Measurements from ENCODE around the gene AMMECR1.

Gene AMMECR1

DNA sequence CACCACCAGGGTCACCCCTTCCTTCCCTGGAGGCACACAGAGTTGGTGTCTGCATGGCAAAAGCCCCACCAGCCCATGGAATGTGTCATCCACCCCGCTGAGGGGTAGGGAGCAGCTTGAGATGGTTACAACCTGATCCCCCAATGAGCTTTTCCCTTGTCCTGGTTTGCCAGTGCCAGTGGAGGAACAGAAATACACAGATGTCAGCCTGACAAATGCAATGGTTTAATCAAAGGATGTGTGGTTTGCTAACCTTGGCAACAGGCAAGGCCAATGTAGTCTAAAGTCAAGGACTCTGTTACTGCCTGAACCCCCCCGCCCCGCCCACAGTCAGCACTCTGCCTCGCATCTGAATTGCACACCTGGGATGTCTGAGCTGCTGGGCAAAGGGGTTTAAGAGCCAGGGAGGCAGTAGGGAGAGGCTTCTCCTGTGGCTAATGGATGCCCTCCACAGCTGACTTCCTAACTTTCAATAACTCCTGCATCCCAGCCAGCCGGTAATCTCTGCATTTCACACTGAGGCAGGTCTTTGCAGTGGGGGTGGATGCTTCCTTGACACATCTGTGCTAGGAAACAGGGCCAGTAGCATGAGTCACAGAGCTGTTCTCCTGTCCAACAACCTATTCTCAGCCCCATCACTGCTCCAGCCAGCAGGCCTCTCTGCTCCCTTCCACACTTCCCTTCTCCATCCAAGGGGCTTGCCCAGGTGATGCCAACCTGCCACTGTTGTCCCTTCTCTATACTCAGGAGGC, 137.5 kb downstream of the AMMECR1 start:
- TF ChIP-seq, protein P1, sequence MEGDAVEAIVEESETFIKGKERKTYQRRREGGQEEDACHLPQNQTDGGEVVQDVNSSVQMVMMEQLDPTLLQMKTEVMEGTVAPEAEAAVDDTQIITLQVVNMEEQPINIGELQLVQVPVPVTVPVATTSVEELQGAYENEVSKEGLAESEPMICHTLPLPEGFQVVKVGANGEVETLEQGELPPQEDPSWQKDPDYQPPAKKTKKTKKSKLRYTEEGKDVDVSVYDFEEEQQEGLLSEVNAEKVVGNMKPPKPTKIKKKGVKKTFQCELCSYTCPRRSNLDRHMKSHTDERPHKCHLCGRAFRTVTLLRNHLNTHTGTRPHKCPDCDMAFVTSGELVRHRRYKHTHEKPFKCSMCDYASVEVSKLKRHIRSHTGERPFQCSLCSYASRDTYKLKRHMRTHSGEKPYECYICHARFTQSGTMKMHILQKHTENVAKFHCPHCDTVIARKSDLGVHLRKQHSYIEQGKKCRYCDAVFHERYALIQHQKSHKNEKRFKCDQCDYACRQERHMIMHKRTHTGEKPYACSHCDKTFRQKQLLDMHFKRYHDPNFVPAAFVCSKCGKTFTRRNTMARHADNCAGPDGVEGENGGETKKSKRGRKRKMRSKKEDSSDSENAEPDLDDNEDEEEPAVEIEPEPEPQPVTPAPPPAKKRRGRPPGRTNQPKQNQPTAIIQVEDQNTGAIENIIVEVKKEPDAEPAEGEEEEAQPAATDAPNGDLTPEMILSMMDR (conservative IDR thresholded peaks at IDR 0.05; ENCODE audit: control insufficient read depth, insufficient read depth, low read depth, low read length), result no peak
- DNase-seq (ENCODE audit: low read depth), result peak; percentile 89
- H3K4me3 ChIP-seq (ENCODE audit: control insufficient read depth, low read depth, low read length), result no peak overlapping the region

DNA sequence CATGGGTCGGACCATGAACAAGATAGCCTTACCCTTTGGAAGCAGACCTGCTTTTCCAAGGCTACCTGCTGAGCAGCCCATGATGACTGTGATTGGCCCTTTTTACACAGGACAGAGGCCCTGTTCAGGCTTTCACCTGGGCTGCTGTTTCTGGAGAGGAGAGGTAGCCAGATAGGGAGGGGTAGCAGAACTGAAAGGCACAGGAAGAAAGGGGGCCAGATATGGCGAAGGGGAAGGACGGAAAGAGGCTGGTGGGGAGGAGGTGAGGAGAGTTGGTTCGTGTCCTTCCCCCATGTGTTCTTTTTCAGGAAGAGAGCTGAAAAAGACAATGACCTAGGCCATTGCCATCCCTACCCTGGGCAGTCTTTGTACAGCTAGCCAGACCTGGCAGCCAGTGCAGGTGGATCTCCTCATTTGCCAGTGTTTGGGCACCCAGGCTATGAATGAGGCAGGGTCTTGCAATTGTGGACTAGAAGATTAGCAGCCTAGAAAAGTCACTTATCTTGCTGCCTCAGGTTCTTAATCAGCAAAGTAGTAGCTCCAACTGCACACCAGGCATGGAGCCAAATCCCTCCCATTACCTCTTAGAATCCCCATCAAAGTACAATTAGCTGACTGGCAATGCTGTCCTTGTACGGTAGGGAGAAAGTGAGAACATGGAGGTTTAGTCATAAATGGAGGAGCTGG, 139.6 kb downstream of the AMMECR1 start:
- TF ChIP-seq, protein P1 (conservative IDR thresholded peaks at IDR 0.05; ENCODE audit: control insufficient read depth, insufficient read depth, low read depth, low read length), result no peak
- no peak overlapping the region for H3K4me3 ChIP-seq (ENCODE audit: control insufficient read depth, low read depth, low read length)
- DNase-seq (ENCODE audit: low read depth), result no peak

DNA sequence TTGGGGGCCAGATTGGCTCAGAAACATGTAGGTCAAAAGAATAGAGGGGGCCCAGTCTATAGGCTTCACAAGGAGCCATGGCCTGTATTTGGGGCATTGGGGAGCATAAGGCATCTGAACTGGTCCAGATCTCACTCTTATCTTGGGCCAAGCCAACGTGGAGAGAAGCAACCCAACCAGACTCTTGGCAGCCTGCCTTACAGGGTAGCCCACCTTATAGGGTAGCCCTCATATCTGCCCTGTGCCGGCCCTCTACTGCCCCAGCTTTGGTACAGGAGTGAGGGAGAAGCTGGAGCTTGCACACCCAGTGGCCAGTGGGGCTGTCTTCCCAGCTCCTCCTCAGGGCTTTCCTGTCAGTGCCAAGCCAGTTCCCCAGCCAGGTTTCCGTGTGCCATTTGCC, 142.2 kb downstream of the AMMECR1 start:
- TF ChIP-seq, protein P1 (conservative IDR thresholded peaks at IDR 0.05; ENCODE audit: control insufficient read depth, insufficient read depth, low read depth, low read length), result no peak
- no peak overlapping the region for H3K4me3 ChIP-seq (ENCODE audit: control insufficient read depth, low read depth, low read length)
- DNase-seq (ENCODE audit: low read depth), result no peak

DNA sequence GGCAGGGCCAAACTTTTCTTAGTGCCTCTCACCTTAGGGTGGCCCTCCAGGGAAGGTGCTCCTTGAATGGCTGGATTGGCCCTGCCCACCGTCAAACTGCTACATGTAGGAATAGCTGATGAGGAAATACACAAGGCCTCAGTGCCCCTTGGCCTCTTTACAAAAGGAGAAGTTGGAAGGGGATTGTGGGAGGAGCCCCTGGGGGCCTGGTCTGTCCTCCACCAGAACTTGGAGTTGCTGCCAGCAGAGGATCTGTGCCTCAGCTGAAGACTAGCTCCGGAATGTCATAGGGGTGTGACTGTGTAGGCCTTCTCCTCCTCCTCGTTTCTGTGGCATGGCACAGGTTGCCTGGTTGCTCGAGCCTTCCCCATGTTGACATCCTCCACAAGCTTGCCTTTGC, 142.7 kb downstream of the AMMECR1 start:
- no peak for DNase-seq (ENCODE audit: low read depth)
- TF ChIP-seq, protein P1 (conservative IDR thresholded peaks at IDR 0.05; ENCODE audit: control insufficient read depth, insufficient read depth, low read depth, low read length), result no peak

DNA sequence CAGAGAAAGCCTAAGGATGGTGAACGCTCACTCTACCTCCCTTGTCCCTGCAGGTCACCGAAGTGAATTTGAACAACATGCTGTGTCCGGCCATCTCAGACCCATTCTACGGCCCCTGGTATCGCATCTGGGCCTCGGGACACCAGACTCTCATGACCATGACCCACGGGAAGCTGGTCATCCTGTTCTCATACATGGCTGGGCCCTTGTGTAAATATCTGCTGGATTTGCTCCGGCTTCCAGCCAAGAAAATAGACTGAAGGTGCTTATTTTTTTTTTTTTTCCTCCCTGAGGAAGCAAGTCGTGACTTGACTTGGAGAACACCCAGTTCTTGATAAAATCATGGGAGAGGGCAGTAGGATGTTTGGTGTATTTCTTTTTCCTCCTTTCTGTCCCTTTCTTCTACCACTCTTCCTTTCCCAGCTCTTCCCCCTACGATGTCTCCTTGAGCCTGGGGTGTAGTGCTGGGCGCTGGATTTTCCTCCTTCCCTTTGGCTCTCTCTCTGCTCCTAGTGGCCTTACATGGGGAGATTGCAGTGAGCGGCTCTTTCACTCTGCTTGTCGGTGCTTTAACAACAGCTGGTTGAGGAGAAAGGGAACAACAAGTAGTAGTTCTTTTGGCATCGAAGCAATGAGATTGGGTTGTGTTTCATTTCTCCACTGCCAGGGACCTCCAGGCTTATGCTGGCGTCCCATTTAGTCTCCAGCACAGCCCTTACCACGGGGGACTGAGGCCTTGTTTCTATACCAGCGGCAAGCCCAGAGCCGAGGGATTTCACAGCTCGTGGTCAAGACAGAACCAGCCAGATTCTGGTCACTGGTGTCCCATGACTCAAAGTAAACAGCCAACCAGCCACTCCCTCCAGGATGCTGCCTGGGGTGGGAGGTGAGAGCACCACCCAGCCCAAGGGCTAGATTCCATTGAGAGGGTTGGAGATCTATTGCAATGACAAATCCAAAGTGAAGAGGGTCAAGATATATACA, 144.4 kb downstream of the AMMECR1 start:
- H3K4me3 ChIP-seq (ENCODE audit: control insufficient read depth, low read depth, low read length), result no peak overlapping the region
- TF ChIP-seq, protein P1 (conservative IDR thresholded peaks at IDR 0.05; ENCODE audit: control insufficient read depth, insufficient read depth, low read depth, low read length), result no peak
- peak; percentile 42 for DNase-seq (ENCODE audit: low read depth)

More for the DNA sequence above, 142.7 kb downstream of the AMMECR1 start:
- H3K4me3 ChIP-seq (ENCODE audit: control insufficient read depth, low read depth, low read length), result no peak overlapping the region

DNA sequence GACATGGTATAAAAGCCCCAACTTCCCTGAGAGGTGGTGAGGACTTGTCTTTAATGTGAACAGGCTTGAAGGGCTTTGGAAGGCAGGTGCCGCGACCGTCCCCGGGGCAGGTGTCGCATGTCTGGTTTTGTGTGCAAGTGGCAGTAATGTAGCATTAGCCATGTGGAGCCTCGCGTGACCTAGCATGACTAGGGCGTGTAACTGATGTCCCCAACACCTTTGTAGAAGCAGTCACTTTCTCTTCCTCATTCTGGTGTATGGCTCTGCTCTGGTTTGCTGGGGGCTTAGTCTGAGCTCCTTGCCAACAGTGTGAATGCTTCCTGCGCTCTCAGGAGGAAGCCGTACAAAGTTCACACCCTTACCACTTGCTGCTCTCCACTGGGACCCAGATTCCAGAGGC, 145.7 kb downstream of the AMMECR1 start:
- TF ChIP-seq, protein P1 (conservative IDR thresholded peaks at IDR 0.05; ENCODE audit: control insufficient read depth, insufficient read depth, low read depth, low read length), result no peak
- no peak overlapping the region for H3K4me3 ChIP-seq (ENCODE audit: control insufficient read depth, low read depth, low read length)
- no peak for DNase-seq (ENCODE audit: low read depth)
